HG03520 (cell line): ENCODE data around the gene RTF2.
"Not testable (repeated sequence)": the region's sequence is repeated elsewhere in the genome, so short reads cannot be mapped to it uniquely, and the experiment has no call there.

Source experiments
- ATAC-seq: cut with Tn5 transposase; IDR thresholded peaks from one replicate; pipeline ENCODE4 v1.9.1; 2021; ENCODE audit warnings: mild to moderate bottlenecking, moderate library complexity; ENCODE audit not compliant: unreplicated experiment

The RTF2 gene

GRCh38 chr20:56469077-56469449, 636 bp downstream of the RTF2 start:
- ATAC-seq = no peak

- ATAC-seq = no peak
Measured at GRCh38 chr20:56483970-56484369, 15.5 kb downstream of the RTF2 start.

- ATAC-seq = no peak
Measured at GRCh38 chr20:56487216-56487615, 18.8 kb downstream of the RTF2 start.

- no peak for ATAC-seq
Measured at GRCh38 chr20:56488566-56488965, 20.1 kb downstream of the RTF2 start.

- no peak for ATAC-seq
Measured at GRCh38 chr20:56501116-56501515, 32.7 kb downstream of the RTF2 start.

- ATAC-seq = no peak
Measured at GRCh38 chr20:56503916-56504315, 35.5 kb downstream of the RTF2 start.

GRCh38 chr20:56504373-56505005, 36.1 kb downstream of the RTF2 start:
- no peak for ATAC-seq

GRCh38 chr20:56506103-56506502, 37.7 kb downstream of the RTF2 start:
- ATAC-seq = no peak

- ATAC-seq = no peak
Measured at GRCh38 chr20:56511926-56512325, 43.5 kb downstream of the RTF2 start.

GRCh38 chr20:56513161-56514150, 45.0 kb downstream of the RTF2 start:
- ATAC-seq = no peak

- no peak for ATAC-seq
Measured at GRCh38 chr20:56516631-56517030, 48.2 kb downstream of the RTF2 start.

GRCh38 chr20:56517211-56517610, 48.8 kb downstream of the RTF2 start:
- ATAC-seq = no peak

GRCh38 chr20:56517641-56518040, 49.2 kb downstream of the RTF2 start:
- ATAC-seq = no peak

GRCh38 chr20:56518126-56518525, 49.7 kb downstream of the RTF2 start:
- ATAC-seq = no peak

GRCh38 chr20:56518721-56519398, 50.4 kb downstream of the RTF2 start:
- no peak for ATAC-seq

- no peak for ATAC-seq
Measured at GRCh38 chr20:56519551-56519950, 51.1 kb downstream of the RTF2 start.

GRCh38 chr20:56520180-56520579, 51.8 kb downstream of the RTF2 start:
- ATAC-seq = no peak

GRCh38 chr20:56520746-56521354, 52.4 kb downstream of the RTF2 start:
- not testable (repeated sequence) for ATAC-seq

- no peak for ATAC-seq
Measured at GRCh38 chr20:56522311-56522710, 53.9 kb downstream of the RTF2 start.

- not testable (repeated sequence) for ATAC-seq
Measured at GRCh38 chr20:56524444-56524843, 56.0 kb downstream of the RTF2 start, which contains the start of gene FAM209A. FAM209A (plus strand) TSS chr20:56524744; CDS start chr20:56524809, 65 bp downstream.

- no peak for ATAC-seq
Measured at GRCh38 chr20:56527521-56527920, 59.1 kb downstream of the RTF2 start.
